Mesenchymal stem cell (in vitro differentiated cells and primary cell): ENCODE results near the gene RAB20.

Experiments
- DNase-seq: peaks from one replicate; pipeline ENCODE4 v3.0.0-alpha.2; 2013
- H2AFZ ChIP-seq: one replicate; pipeline ENCODE4 v1.6.1; 2013; ENCODE audit warnings: low read depth, mild to moderate bottlenecking, control low read depth, inconsistent platforms, low read length, moderate library complexity
- H2AK5ac ChIP-seq: 2 replicates; pipeline ENCODE4 v1.6.1; 2013; ENCODE audit warnings: low read length, moderate library complexity, mild to moderate bottlenecking, inconsistent platforms; ENCODE audit not compliant: severe bottlenecking
- H2BK120ac ChIP-seq: one replicate; pipeline ENCODE4 v1.6.1; 2013; ENCODE audit warnings: low read depth, mild to moderate bottlenecking, inconsistent platforms, low read length, moderate library complexity
- H2BK12ac ChIP-seq, 2 experiments: one replicate each; pipeline ENCODE4 v1.6.1; 2013; ENCODE audit warnings: inconsistent platforms in 2 of 2, low read length in 2 of 2, mild to moderate bottlenecking in 2 of 2, moderate library complexity in 2 of 2, control low read depth in 1 of 2
- H2BK15ac ChIP-seq: one replicate; pipeline ENCODE4 v1.6.1; 2013; ENCODE audit warnings: mild to moderate bottlenecking, low read depth, inconsistent platforms; ENCODE audit not compliant: poor library complexity, severe bottlenecking
- H2BK5ac ChIP-seq: 2 replicates; pipeline ENCODE4 v1.6.1; 2013; ENCODE audit warnings: low read depth, mild to moderate bottlenecking, low read length, control low read depth, inconsistent platforms; ENCODE audit not compliant: poor library complexity, severe bottlenecking
- H3K14ac ChIP-seq, 2 experiments: one replicate each; pipeline ENCODE4 v1.6.1; 2013; ENCODE audit warnings: inconsistent platforms in 2 of 2, low read length in 2 of 2, control low read depth in 1 of 2, mild to moderate bottlenecking in 1 of 2, moderate library complexity in 1 of 2
- H3K18ac ChIP-seq, 2 experiments: one replicate each; pipeline ENCODE4 v1.6.1; 2013; ENCODE audit warnings: inconsistent platforms in 2 of 2, low read length in 2 of 2, control low read depth in 1 of 2, low read depth in 1 of 2, mild to moderate bottlenecking in 1 of 2
- H3K23ac ChIP-seq, 2 experiments: one replicate each; pipeline ENCODE4 v1.6.1; 2013; ENCODE audit warnings: inconsistent platforms in 2 of 2, low read length in 2 of 2, mild to moderate bottlenecking in 2 of 2, moderate library complexity in 2 of 2, control low read depth in 1 of 2
- H3K27ac ChIP-seq: 2 replicates; pipeline ENCODE4 v1.5.1; 2013; ENCODE audit warnings: mild to moderate bottlenecking, moderate library complexity, low read length, control low read depth, inconsistent platforms; ENCODE audit not compliant: poor library complexity, severe bottlenecking
- H3K27me3 ChIP-seq, 2 experiments: 2 replicates each; pipeline versions ENCODE4 v1.6.1 to v1.7.0; 2013; ENCODE audit warnings: low read length in 2 of 2, mild to moderate bottlenecking in 2 of 2, moderate library complexity in 2 of 2, control low read depth in 1 of 2, inconsistent platforms in 1 of 2; ENCODE audit not compliant: control insufficient read depth in 1 of 2, insufficient read depth in 1 of 2
- H3K36me3 ChIP-seq, 2 experiments: 2 replicates each; pipeline versions ENCODE4 v1.6.1 to v1.7.0; 2013; ENCODE audit warnings: low read length in 2 of 2, control low read depth in 1 of 2, inconsistent platforms in 1 of 2, low read depth in 1 of 2, mild to moderate bottlenecking in 1 of 2; ENCODE audit not compliant: insufficient read depth in 2 of 2, control insufficient read depth in 1 of 2
- H3K4ac ChIP-seq, 2 experiments: one replicate each; pipeline ENCODE4 v1.6.1; 2013; ENCODE audit warnings: inconsistent platforms in 2 of 2, low read length in 2 of 2, mild to moderate bottlenecking in 2 of 2, moderate library complexity in 2 of 2, control low read depth in 1 of 2, low read depth in 1 of 2
- H3K4me1 ChIP-seq: 2 replicates; pipeline ENCODE4 v1.6.1; 2013; ENCODE audit warnings: low read depth, low read length, control low read depth; ENCODE audit not compliant: control insufficient read depth, insufficient read depth
- H3K4me2 ChIP-seq: 2 replicates; pipeline ENCODE4 v1.6.1; 2013; ENCODE audit warnings: low read length, mild to moderate bottlenecking, inconsistent platforms; ENCODE audit not compliant: poor library complexity, severe bottlenecking
- H3K4me3 ChIP-seq, 2 experiments: 2 replicates each; pipeline versions ENCODE4 v1.5.1 to v1.7.0; 2013; ENCODE audit warnings: low read length in 2 of 2, mild to moderate bottlenecking in 2 of 2, control low read depth in 1 of 2, low read depth in 1 of 2; ENCODE audit not compliant: insufficient read depth in 1 of 2
- H3K79me1 ChIP-seq: replicated peaks from 2 replicates; pipeline ENCODE4 v1.6.1; 2013; ENCODE audit warnings: mild to moderate bottlenecking, control low read depth, low read length, inconsistent platforms; ENCODE audit not compliant: poor library complexity, severe bottlenecking
- H3K9ac ChIP-seq: 2 replicates; pipeline ENCODE4 v1.7.0; 2013; ENCODE audit warnings: mild to moderate bottlenecking, low read length, moderate library complexity
- H3K9me3 ChIP-seq: 2 replicates; pipeline ENCODE4 v1.7.0; 2013; ENCODE audit warnings: mild to moderate bottlenecking, low read length; ENCODE audit not compliant: control insufficient read depth
- H4K8ac ChIP-seq: one replicate; pipeline ENCODE4 v1.6.1; 2013; ENCODE audit warnings: inconsistent platforms, mild to moderate bottlenecking, low read length, moderate library complexity
- H4K91ac ChIP-seq: one replicate; pipeline ENCODE4 v1.6.1; 2013; ENCODE audit warnings: mild to moderate bottlenecking, low read length, inconsistent platforms
- WGBS: methylation state at CpG from one replicate; pipeline ENCODE4 v1.1.7; 2013; ENCODE audit warnings: mixed read lengths; 5-methylcytosine and 5-hydroxymethylcytosine counted together

The RAB20 gene

GRCh38 chr13:110554227-110554836 is 7.2 kb downstream of the RAB20 start:
- Histone ChIP-seq H2BK120ac (no peak overlapping the region), H3K9me3 (peaks cover 9% of the 10 kb centered on the region), H3K9ac (no peak overlapping the region), H3K4me2 (no peak overlapping the region), H3K4me1 (no peaks in the 10 kb centered on the region), H3K27ac (no peak overlapping the region), H2BK15ac (no peak overlapping the region), H4K91ac (no peak overlapping the region), H3K27me3 (no peaks in the 10 kb centered on the region), H3K18ac (no peak overlapping the region), H4K8ac (no peak overlapping the region), H2BK5ac (no peak overlapping the region), H3K23ac (no peak overlapping the region), H2AK5ac (no peak overlapping the region), H2BK12ac (no peak overlapping the region), H2AFZ (no peak overlapping the region), H3K4ac (no peak overlapping the region), H3K36me3 (peaks cover 0 to 3% of the 10 kb centered on the region in 2 experiments), H3K4me3 (no peak overlapping the region), H3K14ac (no peak overlapping the region), H3K79me1 (peaks cover 19% of the 10 kb centered on the region)
- 94% methylated on average over 7 of the region's 8 CpGs for WGBS
- no peak for DNase-seq

- Histone ChIP-seq H3K9me3 (peaks cover 9% of the 10 kb centered on the region), H2AFZ (no peak overlapping the region), H3K4me2 (no peak overlapping the region), H3K14ac (no peak overlapping the region), H2BK5ac (no peak overlapping the region), H3K36me3 (peaks cover 0 to 3% of the 10 kb centered on the region in 2 experiments), H2AK5ac (no peak overlapping the region), H3K79me1 (peaks cover 23% of the 10 kb centered on the region), H2BK120ac (no peak overlapping the region), H3K4ac (no peak overlapping the region), H3K27ac (no peak overlapping the region), H3K4me3 (no peak overlapping the region), H3K27me3 (no peaks in the 10 kb centered on the region), H3K23ac (no peak overlapping the region), H4K8ac (no peak overlapping the region), H3K4me1 (no peaks in the 10 kb centered on the region), H2BK12ac (no peak overlapping the region), H3K9ac (no peak overlapping the region), H4K91ac (no peak overlapping the region), H2BK15ac (no peak overlapping the region), H3K18ac (no peak overlapping the region)
- WGBS = 73% methylated on average over 4 of the region's 4 CpGs
- DNase-seq = no peak
Measured at GRCh38 chr13:110553417-110553816, 8.1 kb downstream of the RAB20 start.

- Histone ChIP-seq H3K36me3 (peaks cover 0 to 3% of the 10 kb centered on the region in 2 experiments), H3K9me3 (peaks cover 9% of the 10 kb centered on the region), H3K14ac (no peak overlapping the region), H3K4ac (no peak overlapping the region), H3K4me1 (no peaks in the 10 kb centered on the region), H2AK5ac (no peak overlapping the region), H3K9ac (no peak overlapping the region), H2BK15ac (no peak overlapping the region), H3K27ac (no peak overlapping the region), H3K79me1 (peaks cover 23% of the 10 kb centered on the region), H3K23ac (no peak overlapping the region), H4K91ac (no peak overlapping the region), H3K18ac (no peak overlapping the region), H2AFZ (no peak overlapping the region), H4K8ac (no peak overlapping the region), H2BK120ac (no peak overlapping the region), H3K4me2 (no peak overlapping the region), H3K27me3 (no peaks in the 10 kb centered on the region), H2BK12ac (no peak overlapping the region), H3K4me3 (no peak overlapping the region), H2BK5ac (no peak overlapping the region)
- no peak for DNase-seq
- 96% methylated on average over 9 of the region's 9 CpGs for WGBS
Measured at GRCh38 chr13:110552767-110553166, 8.8 kb downstream of the RAB20 start.

GRCh38 chr13:110551284-110551683 is 10.2 kb downstream of the RAB20 start:
- no peak overlapping the region for H3K14ac ChIP-seq
- H3K27me3 ChIP-seq = no peaks in the 10 kb centered on the region

More at GRCh38 chr13:110551284-110551683, 10.2 kb downstream of the RAB20 start:
- H3K9ac ChIP-seq = no peak overlapping the region
- no peak overlapping the region for H3K23ac ChIP-seq
- H3K4me1 ChIP-seq = peaks cover 5% of the 10 kb centered on the region
- no peak overlapping the region for H3K4ac ChIP-seq
- no peak overlapping the region for H3K4me2 ChIP-seq
- no peak for DNase-seq
- no peak overlapping the region for H3K4me3 ChIP-seq
- H2BK15ac ChIP-seq = no peak overlapping the region
- H2BK12ac ChIP-seq = no peak overlapping the region
- no peak overlapping the region for H3K27ac ChIP-seq
- H3K36me3 ChIP-seq = no peaks in the 10 kb centered on the region
- no peak overlapping the region for H4K91ac ChIP-seq
- H3K79me1 ChIP-seq = peaks cover 23% of the 10 kb centered on the region
- no peaks in the 10 kb centered on the region for H3K9me3 ChIP-seq
- no peak overlapping the region for H2BK120ac ChIP-seq
- H2AK5ac ChIP-seq = no peak overlapping the region
- no peak overlapping the region for H3K18ac ChIP-seq
- H4K8ac ChIP-seq = no peak overlapping the region
- 83% methylated on average over 11 of the region's 11 CpGs for WGBS
- H2AFZ ChIP-seq = no peak overlapping the region
- no peak overlapping the region for H2BK5ac ChIP-seq
